ENCODE measurements around the gene MICALL1.
"Not testable (repeated sequence)": the region's sequence is repeated elsewhere in the genome, so short reads cannot be mapped to it uniquely, and the experiment has no call there.

Gene MICALL1

DNA sequence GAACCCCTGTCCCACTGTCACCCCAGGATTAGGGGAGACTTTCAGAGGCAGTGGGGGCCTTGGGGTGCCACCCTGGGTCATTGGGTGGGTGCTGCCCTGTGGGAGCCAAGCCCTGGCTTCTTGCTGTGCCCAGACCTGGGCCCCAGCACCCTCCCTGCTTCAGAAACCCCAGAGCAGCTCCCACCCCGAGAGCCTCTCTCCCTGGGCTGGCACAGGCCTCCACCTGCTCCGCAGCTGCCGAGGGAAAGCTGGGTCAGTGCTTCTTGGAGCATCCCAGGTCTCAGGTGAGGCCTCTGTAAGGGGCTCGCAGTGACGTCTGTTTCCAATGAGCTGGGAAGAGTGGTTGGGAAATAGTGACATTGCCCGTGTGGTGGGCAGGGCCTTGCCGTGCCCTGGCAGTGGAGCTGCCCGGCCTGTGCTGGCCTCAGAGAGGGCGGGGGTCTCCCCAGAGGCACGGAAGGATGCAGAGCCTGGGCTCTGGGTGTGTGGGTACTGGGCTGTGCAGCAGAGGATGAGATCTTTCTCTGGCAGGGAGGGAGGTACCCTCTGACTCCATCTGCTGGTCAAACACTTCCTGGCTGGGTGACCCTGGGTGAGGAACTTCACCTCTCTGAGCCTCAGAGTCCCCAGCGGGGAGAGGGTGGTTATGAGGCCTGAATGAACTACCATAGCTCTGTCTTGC, 24.3 kb downstream of the MICALL1 start:
- no peak for DNase-seq (ENCODE audit: low read depth in 2 of 2)

DNA sequence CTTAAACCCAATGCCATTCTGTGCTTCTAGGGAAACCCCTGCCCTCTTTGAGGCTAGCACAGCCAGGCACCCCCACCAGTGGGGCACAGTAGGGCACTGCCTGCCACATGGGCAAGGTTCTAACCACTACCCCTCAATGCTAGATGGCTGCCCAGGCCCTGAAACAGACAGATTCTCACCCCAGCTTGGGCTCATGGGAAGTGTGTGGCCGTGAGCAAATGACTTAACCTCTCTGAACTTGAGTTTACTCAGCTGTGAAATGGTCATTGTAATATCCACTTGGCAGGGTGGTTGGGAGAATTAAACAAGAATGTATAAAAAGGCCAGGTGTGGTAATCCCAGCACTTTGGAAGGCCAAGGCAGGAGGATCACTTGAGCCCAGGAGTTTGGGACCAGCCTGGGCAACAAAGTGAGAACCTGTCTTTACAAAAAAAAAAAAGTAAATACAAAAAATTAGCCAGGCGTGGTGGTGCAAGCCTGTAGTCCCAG, 24.9 kb downstream of the MICALL1 start:
- no peak for DNase-seq (ENCODE audit: low read depth in 2 of 2)

DNA sequence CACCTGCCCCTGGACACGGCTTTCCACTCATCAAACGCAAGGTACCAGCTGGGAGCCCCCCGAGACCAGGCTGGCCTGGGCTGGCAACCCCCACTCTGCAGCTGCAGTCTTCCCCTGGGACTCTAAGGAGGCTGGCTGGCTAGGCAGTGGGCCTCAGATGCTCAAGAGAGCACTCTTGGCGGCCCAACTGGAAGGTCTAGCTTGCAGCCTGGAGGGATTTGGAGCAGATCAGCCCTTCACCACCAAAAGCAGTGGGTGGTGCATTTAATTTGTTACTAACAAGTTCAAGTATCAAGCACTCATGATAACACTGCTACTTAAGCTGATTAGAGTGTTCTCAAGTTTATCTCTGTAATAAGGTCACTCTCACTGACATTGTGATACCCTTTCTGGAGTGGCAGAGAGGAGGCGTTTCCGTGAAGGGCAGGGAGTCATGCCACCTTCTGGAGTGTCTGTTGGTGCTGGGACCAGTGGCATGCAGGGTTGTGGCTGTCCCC, 25.8 kb downstream of the MICALL1 start:
- no peak for DNase-seq (ENCODE audit: low read depth in 2 of 2)

DNA sequence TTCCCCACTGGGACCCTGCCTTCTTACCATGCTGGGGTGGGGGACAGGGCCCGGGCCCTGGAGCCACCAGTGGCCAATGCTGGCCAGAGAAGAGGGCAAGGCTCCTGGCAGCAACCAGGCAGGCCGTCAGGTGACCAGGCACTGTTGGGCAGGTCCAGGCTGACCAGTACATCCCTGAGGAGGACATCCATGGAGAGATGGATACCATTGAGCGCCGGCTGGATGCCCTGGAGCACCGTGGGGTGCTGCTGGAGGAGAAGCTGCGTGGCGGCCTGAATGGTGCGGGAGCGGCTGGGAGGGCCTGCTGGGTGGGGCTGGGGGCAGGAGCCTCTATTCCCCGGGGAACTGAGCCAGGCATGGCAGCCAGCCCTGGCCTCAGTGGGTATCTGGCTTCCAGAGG, 26.3 kb downstream of the MICALL1 start:
- DNase-seq (ENCODE audit: low read depth in 2 of 2), result no peak

DNA sequence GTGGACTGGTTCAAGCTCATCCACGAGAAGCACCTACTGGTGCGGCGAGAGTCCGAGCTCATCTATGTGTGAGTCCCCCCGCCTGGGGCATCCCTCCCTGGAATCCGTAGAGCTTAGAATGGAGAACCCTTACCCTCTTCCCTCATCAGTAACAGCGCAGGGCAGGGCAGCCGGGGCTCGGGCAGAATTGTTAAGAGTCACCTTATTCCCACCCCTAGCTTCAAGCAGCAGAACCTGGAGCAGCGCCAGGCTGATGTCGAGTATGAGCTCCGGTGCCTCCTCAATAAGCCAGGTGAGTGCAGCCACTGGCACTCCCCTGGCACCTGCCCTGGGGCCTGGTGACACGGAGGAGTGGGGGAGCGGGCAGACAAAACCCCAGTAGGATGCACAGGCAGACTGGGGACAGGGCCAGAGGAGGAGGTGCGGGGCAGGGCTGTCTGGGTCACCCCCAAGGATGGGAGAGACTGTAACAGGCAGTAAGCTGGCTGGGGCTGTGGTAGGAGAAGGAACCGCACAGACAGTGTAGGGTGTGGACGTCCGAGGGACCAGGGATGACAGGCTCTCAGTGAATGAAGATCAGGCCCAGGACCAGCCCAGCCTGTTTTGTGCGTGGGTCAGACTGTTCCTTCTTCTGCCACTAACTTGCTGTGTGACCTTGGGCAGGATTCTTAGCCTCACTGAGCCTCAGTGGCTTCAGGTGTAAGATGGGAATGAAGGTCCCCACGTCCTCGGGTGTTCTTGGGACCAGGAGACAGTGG, 26.9 kb downstream of the MICALL1 start:
- DNase-seq (ENCODE audit: low read depth in 2 of 2), result no peak

DNA sequence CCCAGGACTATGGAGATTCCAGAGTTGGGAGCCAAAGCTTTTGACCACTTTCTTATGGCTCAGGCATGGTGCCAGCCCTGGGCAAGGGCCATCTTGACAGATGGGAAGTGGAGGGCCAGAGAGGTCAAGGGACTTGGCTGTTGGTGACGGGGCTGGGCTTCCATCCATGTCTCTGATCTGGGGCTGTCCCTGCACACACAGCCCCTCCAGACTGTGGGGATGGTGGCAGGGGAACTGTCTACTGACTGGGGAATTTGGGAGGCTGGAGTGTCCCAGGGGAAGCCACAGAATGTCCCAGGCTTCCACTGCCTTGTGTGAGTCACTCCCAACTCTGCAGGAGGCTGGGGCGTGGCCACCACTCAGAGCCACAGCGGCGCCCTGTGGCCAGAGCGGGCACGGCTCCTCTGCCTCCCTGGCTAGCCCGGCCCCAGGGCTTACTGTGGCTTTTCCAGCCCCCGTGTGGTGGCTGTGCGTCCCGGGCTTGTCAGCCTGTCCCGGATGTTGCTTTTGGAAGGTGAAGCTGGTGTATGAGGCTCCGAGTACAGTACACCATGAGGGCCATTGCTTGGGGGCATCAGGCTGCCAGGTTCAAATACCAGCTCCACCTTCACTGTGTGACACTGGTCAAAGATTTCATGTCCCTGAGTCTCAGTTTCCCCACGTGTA, 27.7 kb downstream of the MICALL1 start:
- peak; percentile 72 to 87 for DNase-seq (ENCODE audit: low read depth in 2 of 2)

DNA sequence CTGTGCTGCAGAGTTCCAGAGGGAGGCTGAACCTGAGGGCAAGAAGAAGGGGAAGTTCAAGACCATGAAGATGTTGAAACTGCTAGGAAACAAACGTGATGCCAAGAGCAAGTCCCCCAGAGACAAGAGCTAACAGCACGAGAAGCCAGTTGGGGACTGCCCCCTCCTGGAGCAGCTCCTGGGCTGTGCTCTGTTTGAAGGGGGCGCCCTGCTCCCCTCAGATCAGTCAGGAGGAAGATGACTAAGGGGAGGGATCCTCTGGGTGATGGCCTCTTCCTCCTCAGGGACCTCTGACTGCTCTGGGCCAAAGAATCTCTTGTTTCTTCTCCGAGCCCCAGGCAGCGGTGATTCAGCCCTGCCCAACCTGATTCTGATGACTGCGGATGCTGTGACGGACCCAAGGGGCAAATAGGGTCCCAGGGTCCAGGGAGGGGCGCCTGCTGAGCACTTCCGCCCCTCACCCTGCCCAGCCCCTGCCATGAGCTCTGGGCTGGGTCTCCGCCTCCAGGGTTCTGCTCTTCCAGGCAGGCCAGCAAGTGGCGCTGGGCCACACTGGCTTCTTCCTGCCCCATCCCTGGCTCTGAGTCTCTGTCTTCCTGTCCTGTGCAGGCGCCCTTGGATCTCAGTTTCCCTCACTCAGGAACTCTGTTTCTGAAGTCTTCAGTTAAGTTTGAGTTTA, 34.7 kb downstream of the MICALL1 start:
- no peak for DNase-seq (ENCODE audit: low read depth in 2 of 2)

DNA sequence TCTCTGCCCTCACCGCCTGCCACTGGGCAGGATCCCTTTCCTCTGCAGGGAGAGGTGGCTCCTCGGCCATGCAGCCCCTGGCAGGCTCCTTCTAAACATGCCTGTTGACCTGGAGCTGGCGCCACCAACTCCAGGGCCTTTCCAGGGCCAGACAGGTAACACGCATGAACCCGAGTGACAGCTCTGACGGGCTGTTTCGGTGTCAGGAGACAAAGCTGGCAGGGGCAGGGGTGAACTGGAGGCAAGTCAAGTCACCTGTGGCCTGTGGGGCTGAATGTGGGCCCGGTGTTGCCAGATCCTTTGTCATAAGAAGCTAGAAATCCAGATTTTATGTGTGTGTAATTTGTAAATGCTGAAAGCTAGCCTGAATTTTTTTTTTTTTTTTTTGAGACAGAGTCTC, 36.0 kb downstream of the MICALL1 start:
- DNase-seq (ENCODE audit: low read depth in 2 of 2), result no peak

DNA sequence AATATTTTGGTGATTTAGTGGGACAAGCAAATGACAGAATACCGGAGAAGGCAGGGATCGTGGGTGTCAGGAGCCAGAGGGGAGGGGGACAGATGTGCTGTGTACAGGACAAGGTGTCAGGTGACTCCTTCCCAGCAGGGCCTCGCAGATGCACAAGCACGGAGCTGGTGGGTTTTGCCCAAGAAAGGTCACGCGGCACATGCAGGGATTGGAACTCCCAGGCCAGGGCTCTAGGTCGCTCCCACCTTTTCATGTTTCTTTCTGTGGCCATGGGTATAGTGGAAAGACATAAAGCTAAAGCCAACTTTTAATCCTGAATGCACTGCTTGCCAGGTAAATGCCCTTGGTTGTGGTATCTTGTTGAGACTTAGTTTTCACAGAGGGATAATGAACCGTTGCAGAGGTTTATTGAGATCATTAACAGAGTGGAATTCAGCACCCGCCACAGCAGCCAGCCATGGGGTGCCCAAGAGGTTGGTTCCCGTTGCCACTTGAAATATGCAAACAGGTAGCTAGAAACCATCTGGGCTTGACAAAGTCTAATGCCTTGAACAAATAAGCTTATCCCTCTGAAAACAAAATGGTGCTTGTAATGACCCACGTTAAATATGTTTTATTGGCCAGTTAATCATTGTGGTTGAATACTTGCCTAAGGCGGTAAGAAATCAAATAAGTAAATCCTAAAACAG, 37.2 kb downstream of the MICALL1 start:
- DNase-seq (ENCODE audit: low read depth in 2 of 2), result no peak

DNA sequence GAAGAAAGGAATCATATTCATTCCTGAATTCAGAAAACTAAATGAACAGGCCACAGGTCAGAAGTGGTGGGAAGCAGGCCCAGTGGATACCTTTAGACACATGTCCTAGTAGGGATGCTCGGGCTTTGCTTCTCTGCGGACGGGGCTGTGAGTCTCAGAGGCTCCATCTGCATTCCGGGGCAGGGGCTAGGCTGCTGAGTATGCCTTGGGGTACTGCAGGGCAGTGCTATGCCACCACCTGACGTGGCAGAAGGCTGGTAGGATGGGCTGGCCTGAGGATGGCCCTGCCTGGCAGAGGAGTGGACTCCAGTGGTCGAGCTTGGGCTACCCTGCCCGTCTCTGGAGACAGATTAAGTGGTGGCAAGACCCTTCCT, 37.7 kb downstream of the MICALL1 start:
- no peak for DNase-seq (ENCODE audit: low read depth in 2 of 2)

DNA sequence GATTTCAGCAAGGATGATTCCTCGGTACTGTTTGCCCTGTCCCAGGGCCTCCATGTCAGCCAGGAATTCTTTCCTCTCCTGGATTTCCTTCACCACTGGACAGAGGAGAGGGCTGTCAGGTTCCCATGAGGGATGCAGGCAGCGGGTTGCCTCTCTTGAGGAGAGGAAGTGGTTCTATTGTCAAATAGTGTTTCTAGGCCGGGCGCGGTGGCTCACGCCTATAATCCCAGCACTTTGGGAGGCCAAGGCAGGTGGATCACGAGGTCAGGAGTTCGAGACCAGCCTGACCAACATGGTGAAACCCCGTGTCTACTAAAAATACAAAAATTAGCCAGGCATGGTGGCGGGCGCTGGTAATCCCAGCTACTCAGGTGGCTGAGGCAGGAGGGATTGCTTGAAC, 38.3 kb downstream of the MICALL1 start:
- DNase-seq (ENCODE audit: low read depth in 2 of 2), result not testable (repeated sequence)

DNA sequence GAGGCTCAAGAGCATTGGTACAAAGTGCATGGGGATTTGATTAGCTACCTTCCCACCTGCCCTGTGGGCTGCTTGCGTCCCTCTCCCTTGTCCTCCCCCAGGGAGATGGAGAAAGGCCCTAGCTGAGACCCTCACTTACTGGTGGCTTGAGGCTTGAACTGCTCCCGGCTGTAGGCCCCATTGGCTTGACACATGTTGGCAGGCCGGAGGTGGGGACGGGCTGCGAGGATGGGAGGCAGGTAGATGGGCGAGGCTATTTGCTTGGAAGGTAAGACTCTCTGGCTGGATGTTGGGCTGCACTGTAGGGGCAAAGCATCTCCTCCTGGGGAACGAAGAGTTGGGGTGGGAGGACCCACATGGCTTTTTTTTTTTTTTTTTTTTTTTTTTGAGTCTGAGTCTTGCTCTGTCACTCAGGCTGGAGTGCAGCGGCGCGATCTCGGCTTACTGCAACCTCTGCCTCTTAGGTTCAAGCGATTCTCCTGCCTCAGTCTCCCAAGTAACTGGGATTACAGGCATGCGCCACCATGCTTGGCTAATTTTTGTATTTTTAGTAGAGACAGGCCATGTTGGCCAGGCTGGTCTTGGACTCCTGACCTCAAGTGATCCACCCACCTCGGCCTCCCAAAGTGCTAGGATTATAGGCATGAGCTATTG, 41.2 kb downstream of the MICALL1 start:
- DNase-seq (ENCODE audit: low read depth in 2 of 2), result not testable (repeated sequence)

DNA sequence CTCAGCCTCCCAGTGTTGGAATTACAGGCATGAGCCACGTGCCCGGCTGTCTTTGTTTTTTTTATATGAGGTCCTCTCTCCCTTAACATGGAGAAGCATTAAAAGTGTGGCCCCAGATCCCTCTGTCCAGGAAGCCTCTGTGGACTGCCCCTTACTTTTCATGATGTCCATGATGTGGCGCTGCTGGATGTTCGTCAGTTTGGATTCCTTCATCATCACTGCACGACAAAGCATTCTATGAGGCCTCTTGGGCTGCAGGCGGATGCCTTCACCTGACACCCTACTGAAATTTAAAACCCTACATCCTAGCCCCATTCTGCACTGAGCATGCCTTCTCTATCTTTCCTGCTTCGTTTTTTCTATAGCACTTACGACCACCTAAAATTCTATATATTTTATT, 45.2 kb downstream of the MICALL1 start:
- DNase-seq (ENCODE audit: low read depth in 2 of 2), result no peak

DNA sequence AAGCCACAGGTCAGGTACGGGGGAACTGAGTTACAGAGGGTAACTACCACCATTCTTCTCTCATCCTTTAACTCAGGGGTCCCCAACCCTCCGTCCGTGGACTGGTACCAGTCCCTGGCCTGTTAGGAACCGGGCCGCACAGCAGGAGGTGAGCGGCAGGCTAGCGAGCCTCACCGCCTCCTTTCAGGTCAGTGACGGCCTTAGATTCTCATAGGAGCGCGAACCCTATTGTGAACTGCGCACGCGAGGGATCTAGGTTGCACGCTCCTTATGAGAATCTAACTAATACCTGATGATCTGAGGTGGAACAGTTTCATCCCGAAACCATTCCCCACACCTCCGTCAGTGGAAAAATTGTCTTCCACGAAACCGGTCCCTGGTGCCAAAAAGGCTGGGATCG, 46.5 kb downstream of the MICALL1 start:
- not testable (repeated sequence) for DNase-seq (ENCODE audit: low read depth in 2 of 2)

DNA sequence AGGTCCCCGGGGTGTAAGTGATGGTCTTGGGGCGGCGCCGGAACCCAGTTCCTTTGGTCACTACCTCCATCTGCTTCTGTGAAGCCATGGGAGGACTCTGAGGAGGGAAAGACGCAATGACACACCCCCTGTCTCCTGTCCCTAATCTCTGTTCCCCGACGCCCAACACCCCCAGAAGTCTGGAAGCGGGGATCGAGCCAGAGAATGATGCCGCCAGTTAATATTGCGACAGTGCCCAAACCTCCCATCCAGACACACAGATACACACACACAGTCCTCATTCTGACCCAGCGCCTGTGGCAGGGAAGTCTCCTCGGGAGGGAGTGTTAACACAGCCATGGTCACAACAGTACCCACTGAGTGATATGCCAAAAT, 47.0 kb downstream of the MICALL1 start:
- no peak for DNase-seq (ENCODE audit: low read depth in 2 of 2)

DNA sequence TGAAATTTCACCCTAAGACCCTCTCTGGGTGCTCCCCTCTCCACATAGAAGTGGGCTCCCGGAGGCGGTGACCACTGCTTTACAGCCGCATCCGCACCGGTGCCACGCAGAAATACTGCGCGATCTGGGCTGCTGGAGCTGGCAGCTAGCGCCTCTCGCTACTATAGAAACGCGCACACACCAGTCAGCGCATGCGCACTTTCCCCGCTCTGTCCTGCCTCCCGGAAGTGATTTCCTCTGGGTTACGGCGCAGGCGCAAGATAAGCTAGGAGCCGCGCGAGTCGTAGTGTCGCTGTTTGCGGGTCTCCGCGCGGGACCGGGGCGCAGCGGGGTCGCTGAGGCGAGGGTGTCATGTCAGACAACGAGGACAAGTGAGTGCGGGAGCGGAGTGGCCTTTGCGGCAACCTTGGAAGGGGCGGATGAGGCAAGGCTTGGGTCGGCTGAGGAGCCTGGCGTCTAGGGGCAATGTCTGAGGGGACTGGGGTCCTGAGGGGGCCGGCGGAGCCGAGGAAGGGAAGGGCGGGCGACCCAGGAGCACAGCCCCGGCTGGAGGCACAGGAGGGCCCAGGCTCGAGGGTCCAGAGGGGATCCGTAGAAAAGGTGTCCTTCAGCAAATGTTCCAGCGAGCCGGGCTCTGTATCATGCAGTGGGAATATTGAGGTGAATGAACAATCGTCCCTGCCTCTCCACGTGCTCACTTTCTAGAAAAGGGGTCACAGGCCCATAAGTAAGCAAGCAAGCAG, 47.5 kb downstream of the MICALL1 start, which contains the start of the genes C22orf23 and POLR2F:
Gene C22orf23, minus strand, starts transcription at position 165 of the 743 bp plus-strand sequence. CDS start 452 bp downstream, outside the sequence.
Gene POLR2F, plus strand, starts transcription at position 263 of the 743 bp plus-strand sequence. Its CDS starts 89 bp downstream, at position 352.
- peak; percentile 93 to 94 for DNase-seq (ENCODE audit: low read depth in 2 of 2)

DNA sequence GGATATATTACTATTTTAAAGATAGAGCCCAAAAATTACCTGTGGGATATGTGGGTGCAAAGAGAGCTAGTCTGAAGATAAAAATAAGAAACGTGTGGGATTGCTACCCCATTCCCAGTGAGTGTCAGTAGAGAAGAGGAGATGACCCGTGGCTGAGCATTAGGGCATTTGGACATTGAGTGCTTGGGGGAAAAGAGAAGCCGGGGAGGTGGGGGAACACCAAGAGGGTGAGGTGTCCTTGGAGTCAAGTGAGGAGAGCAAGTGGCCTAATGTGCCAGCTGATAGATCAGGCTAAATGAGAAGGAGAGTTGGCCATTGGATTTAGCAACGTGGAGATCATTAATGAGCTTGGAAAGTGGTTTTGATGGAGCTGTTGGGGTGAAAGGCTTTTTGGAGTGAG, 48.6 kb downstream of the MICALL1 start:
- no peak for DNase-seq (ENCODE audit: low read depth in 2 of 2)

DNA sequence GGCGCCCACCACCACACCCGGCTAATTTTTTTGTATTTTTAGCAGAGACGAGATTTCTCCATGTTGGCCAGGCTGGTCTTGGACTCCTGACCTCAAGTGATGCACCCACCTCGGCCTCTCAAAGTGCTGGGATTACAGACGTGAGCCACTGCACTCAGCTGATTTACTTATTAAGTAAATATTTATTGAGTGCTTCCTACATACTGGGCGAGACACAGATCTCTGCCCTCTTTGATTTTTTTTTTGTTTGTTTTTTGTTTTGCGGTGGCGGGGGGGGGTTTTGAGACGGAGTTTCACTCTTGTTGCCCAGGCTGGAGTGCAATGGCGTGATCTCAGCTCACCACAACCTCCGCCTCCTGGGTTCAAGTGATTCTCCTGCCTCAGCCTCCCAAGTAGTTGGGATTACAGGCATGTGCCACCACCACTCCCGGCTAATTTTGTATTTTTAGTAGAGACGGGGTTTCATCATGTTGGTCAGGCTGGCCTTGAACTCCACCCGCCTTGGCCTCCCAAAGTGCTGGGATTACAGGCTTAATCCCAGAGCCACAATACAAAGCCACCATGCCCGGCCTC, 49.8 kb downstream of the MICALL1 start:
- not testable (repeated sequence) for DNase-seq (ENCODE audit: low read depth in 2 of 2)

DNA sequence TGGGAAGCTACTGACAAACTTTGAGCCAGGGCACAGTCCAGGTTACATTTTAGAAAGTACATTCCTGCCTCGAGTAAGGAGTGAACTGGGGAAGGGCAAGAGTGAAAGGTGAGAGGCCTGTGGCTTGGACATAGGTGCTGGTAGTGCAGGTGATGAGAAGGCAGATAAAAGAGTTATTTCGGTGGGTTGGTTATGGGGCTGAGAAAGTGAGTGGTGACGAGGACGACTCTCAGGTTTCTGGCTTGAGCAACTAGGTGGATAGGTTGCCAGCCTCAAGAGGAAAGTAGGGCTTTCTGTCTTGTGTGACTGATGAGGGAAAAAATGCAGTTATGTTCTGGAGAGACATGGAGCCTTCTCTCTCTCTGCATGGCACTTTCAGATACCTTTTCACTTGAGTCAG, 51.1 kb downstream of the MICALL1 start:
- DNase-seq (ENCODE audit: low read depth in 2 of 2), result no peak
